ENCODE data around the gene KYAT1. TPM values are rescaled to one million over a fixed set of nuclear protein-coding genes. Genes with fewer than 3 reads are reported as not detected.

The KYAT1 gene
- total RNA-seq, 2 donors from 2014 or later: 8.8 to 13.8 TPM

GRCh38 chr9:128902351-128903078 lies 20.8 kb upstream of the KYAT1 start:
- Mint-ChIP-seq H3K4me1 (ENCODE audit: low read depth) (peaks cover 66% of the 10 kb centered on the region), H3K27me3 (ENCODE audit: low read depth) (no peaks in the 10 kb centered on the region), H3K4me3 (peak overlapping the region; percentile 73 to 80), H3K36me3 (ENCODE audit: insufficient read depth in 2 of 2) (peaks cover 2 to 5% of the 10 kb centered on the region in 2 donors), H3K9me3 (no peaks in the 10 kb centered on the region), H3K27ac (peak overlapping the region; percentile 90)
- ATAC-seq (replicated peaks in 1 of 2): peak; percentile 92 to 93
- peak; percentile 87 to 88 for DNase-seq

- Mint-ChIP-seq H3K4me3 (peak overlapping the region; percentile 73 to 80), H3K9me3 (no peaks in the 10 kb centered on the region), H3K27ac (peak overlapping the region; percentile 90), H3K4me1 (ENCODE audit: low read depth) (peaks cover 70% of the 10 kb centered on the region), H3K27me3 (ENCODE audit: low read depth) (no peaks in the 10 kb centered on the region), H3K36me3 (ENCODE audit: insufficient read depth in 2 of 2) (peaks cover 0 to 7% of the 10 kb centered on the region in 2 donors)
- ATAC-seq (replicated peaks in 1 of 2) (peak in 1 of 2 donors; percentile 3), DNase-seq (no peak)
Observed at GRCh38 chr9:128901822-128902221, 20.1 kb upstream of the KYAT1 start.

- Mint-ChIP-seq H3K27ac (no peak overlapping the region), H3K9me3 (no peaks in the 10 kb centered on the region), H3K27me3 (ENCODE audit: low read depth) (no peaks in the 10 kb centered on the region), H3K4me1 (ENCODE audit: low read depth) (peaks cover 67% of the 10 kb centered on the region), H3K36me3 (ENCODE audit: insufficient read depth in 2 of 2) (peaks cover 0 to 9% of the 10 kb centered on the region in 2 donors), H3K4me3 (no peak overlapping the region)
- DNase-seq (no peak), ATAC-seq (replicated peaks in 1 of 2) (no peak)
Observed at GRCh38 chr9:128901379-128901778, 19.6 kb upstream of the KYAT1 start.

GRCh38 chr9:128899566-128900322 lies 18.0 kb upstream of the KYAT1 start:
- DNase-seq (peak in 1 of 2 donors; percentile 27), ATAC-seq (replicated peaks in 1 of 2) (peak; percentile 42 to 55)
- peaks cover 77% of the 10 kb centered on the region for H3K4me1 Mint-ChIP-seq (ENCODE audit: low read depth)
- peaks cover 3 to 10% of the 10 kb centered on the region in 2 donors for H3K36me3 Mint-ChIP-seq (ENCODE audit: insufficient read depth in 2 of 2)
- no peaks in the 10 kb centered on the region for H3K9me3 Mint-ChIP-seq
- peak overlapping the region; percentile 97 for H3K27ac Mint-ChIP-seq
- H3K27me3 Mint-ChIP-seq (ENCODE audit: low read depth): no peaks in the 10 kb centered on the region
- peak overlapping the region; percentile 73 to 76 for H3K4me3 Mint-ChIP-seq

GRCh38 chr9:128898845-128899565 lies 17.3 kb upstream of the KYAT1 start:
- peaks cover 79% of the 10 kb centered on the region for H3K4me1 Mint-ChIP-seq (ENCODE audit: low read depth)
- H3K36me3 Mint-ChIP-seq (ENCODE audit: insufficient read depth in 2 of 2): peaks cover 3 to 10% of the 10 kb centered on the region in 2 donors
- no peaks in the 10 kb centered on the region for H3K9me3 Mint-ChIP-seq
- no peak for DNase-seq
- no peak for ATAC-seq (replicated peaks in 1 of 2)
- H3K27ac Mint-ChIP-seq: peak overlapping the region; percentile 97
- no peaks in the 10 kb centered on the region for H3K27me3 Mint-ChIP-seq (ENCODE audit: low read depth)
- peak overlapping the region; percentile 73 to 76 for H3K4me3 Mint-ChIP-seq

GRCh38 chr9:128898382-128898781 lies 16.6 kb upstream of the KYAT1 start:
- H3K27ac Mint-ChIP-seq: peak overlapping the region; percentile 58
- H3K36me3 Mint-ChIP-seq (ENCODE audit: insufficient read depth in 2 of 2): peaks cover 3 to 10% of the 10 kb centered on the region in 2 donors
- H3K4me1 Mint-ChIP-seq (ENCODE audit: low read depth): peaks cover 75% of the 10 kb centered on the region
- DNase-seq (no peak), ATAC-seq (replicated peaks in 1 of 2) (no peak)
- no peak overlapping the region for H3K4me3 Mint-ChIP-seq
- H3K9me3 Mint-ChIP-seq: no peaks in the 10 kb centered on the region
- no peaks in the 10 kb centered on the region for H3K27me3 Mint-ChIP-seq (ENCODE audit: low read depth)

- H3K4me3 Mint-ChIP-seq: no peak overlapping the region
- H3K4me1 Mint-ChIP-seq (ENCODE audit: low read depth): peaks cover 68% of the 10 kb centered on the region
- H3K36me3 Mint-ChIP-seq (ENCODE audit: insufficient read depth in 2 of 2): peaks cover 3 to 10% of the 10 kb centered on the region in 2 donors
- no peak for DNase-seq
- H3K9me3 Mint-ChIP-seq: no peaks in the 10 kb centered on the region
- H3K27ac Mint-ChIP-seq: peak overlapping the region; percentile 42
- H3K27me3 Mint-ChIP-seq (ENCODE audit: low read depth): no peaks in the 10 kb centered on the region
- no peak for ATAC-seq (replicated peaks in 1 of 2)
Observed at GRCh38 chr9:128895556-128895955, 13.8 kb upstream of the KYAT1 start.

GRCh38 chr9:128894764-128895163 lies 13.0 kb upstream of the KYAT1 start:
- ATAC-seq (replicated peaks in 1 of 2) (no peak), DNase-seq (no peak)
- Mint-ChIP-seq H3K4me1 (ENCODE audit: low read depth) (peaks cover 60% of the 10 kb centered on the region), H3K4me3 (no peak overlapping the region), H3K36me3 (ENCODE audit: insufficient read depth in 2 of 2) (peaks cover 3 to 12% of the 10 kb centered on the region in 2 donors), H3K9me3 (no peaks in the 10 kb centered on the region), H3K27ac (peak overlapping the region; percentile 35), H3K27me3 (ENCODE audit: low read depth) (no peaks in the 10 kb centered on the region)

GRCh38 chr9:128893354-128893753 lies 11.6 kb upstream of the KYAT1 start:
- Mint-ChIP-seq H3K27ac (peak overlapping the region; percentile 5), H3K9me3 (no peaks in the 10 kb centered on the region), H3K4me3 (no peak overlapping the region), H3K27me3 (ENCODE audit: low read depth) (no peaks in the 10 kb centered on the region), H3K36me3 (ENCODE audit: insufficient read depth in 2 of 2) (peaks cover 3 to 15% of the 10 kb centered on the region in 2 donors), H3K4me1 (ENCODE audit: low read depth) (peaks cover 51% of the 10 kb centered on the region)
- DNase-seq (no peak), ATAC-seq (replicated peaks in 1 of 2) (no peak)

- no peak overlapping the region for H3K4me3 Mint-ChIP-seq
- no peaks in the 10 kb centered on the region for H3K27me3 Mint-ChIP-seq (ENCODE audit: low read depth)
- H3K27ac Mint-ChIP-seq: no peak overlapping the region
- peaks cover 3 to 10% of the 10 kb centered on the region in 2 donors for H3K36me3 Mint-ChIP-seq (ENCODE audit: insufficient read depth in 2 of 2)
- no peaks in the 10 kb centered on the region for H3K9me3 Mint-ChIP-seq
- DNase-seq: peak in 1 of 2 donors; percentile 25
- H3K4me1 Mint-ChIP-seq (ENCODE audit: low read depth): peaks cover 43% of the 10 kb centered on the region
- peak; percentile 79 to 84 for ATAC-seq (replicated peaks in 1 of 2)
Observed at GRCh38 chr9:128892221-128892921, 10.6 kb upstream of the KYAT1 start.

- no peak for DNase-seq
- Mint-ChIP-seq H3K27ac (peak overlapping the region; percentile 18), H3K9me3 (no peaks in the 10 kb centered on the region), H3K4me3 (no peak overlapping the region), H3K36me3 (ENCODE audit: insufficient read depth in 2 of 2) (peaks cover 3 to 8% of the 10 kb centered on the region in 2 donors), H3K27me3 (ENCODE audit: low read depth) (no peaks in the 10 kb centered on the region), H3K4me1 (ENCODE audit: low read depth) (peaks cover 40% of the 10 kb centered on the region)
- ATAC-seq (replicated peaks in 1 of 2): no peak
Observed at GRCh38 chr9:128891321-128892220, 9.8 kb upstream of the KYAT1 start.

- H3K27me3 Mint-ChIP-seq (ENCODE audit: low read depth): no peaks in the 10 kb centered on the region
- ATAC-seq (replicated peaks in 1 of 2) (no peak), DNase-seq (no peak)
- no peak overlapping the region for H3K4me3 Mint-ChIP-seq
- H3K9me3 Mint-ChIP-seq: no peaks in the 10 kb centered on the region
- H3K27ac Mint-ChIP-seq: no peak overlapping the region
- H3K36me3 Mint-ChIP-seq (ENCODE audit: insufficient read depth in 2 of 2): peaks cover 0 to 7% of the 10 kb centered on the region in 2 donors
- H3K4me1 Mint-ChIP-seq (ENCODE audit: low read depth): peaks cover 48% of the 10 kb centered on the region
Observed at GRCh38 chr9:128887914-128888350, 6.2 kb upstream of the KYAT1 start.

All from activated T-cell treated with anti-CD3 and anti-CD28 coated beads, Interleukin-2, amount 50 U/mL, for 72 hours (primary cell).